ENCODE results near the gene FAM236A. TPM values are rescaled to one million over a fixed set of nuclear protein-coding genes. Genes with fewer than 3 reads are reported as not detected.

The FAM236A gene
- total RNA-seq, 4 donors from 2014 or later = not detected

Other genes with a start within 250 kb of the FAM236A start
- gene PHKA1, start 223.9 kb upstream of the FAM236A start, total RNA-seq = 1 to 10 TPM; 2.0 to 4.2 (median 3.2) TPM
- not detected for gene DMRTC1B, start 161.3 kb upstream of the FAM236A start, total RNA-seq
- not detected for gene FAM236B, start 155.5 kb upstream of the FAM236A start, total RNA-seq
- not detected for gene FAM236D, start 130.0 kb upstream of the FAM236A start, total RNA-seq
- not detected for gene FAM236C, start 25.6 kb upstream of the FAM236A start, total RNA-seq
- not detected for gene DMRTC1, start 5.6 kb downstream of the FAM236A start, total RNA-seq
- not detected for gene PABPC1L2B, start 64.7 kb downstream of the FAM236A start, total RNA-seq
- not detected for gene PABPC1L2A, start 141.3 kb downstream of the FAM236A start, total RNA-seq

All from tibial nerve (tissue), 4 donors.